NAMALWA (cell line): ENCODE results near the gene WASF2.
"Not testable (repeated sequence)": the region's sequence is repeated elsewhere in the genome, so short reads cannot be mapped to it uniquely, and the experiment has no call there.

Experiments
- DNase-seq: peaks from one replicate; pipeline ENCODE4 v3.0.0-alpha.2; 2015; ENCODE audit warnings: low spot score

Gene WASF2

DNA sequence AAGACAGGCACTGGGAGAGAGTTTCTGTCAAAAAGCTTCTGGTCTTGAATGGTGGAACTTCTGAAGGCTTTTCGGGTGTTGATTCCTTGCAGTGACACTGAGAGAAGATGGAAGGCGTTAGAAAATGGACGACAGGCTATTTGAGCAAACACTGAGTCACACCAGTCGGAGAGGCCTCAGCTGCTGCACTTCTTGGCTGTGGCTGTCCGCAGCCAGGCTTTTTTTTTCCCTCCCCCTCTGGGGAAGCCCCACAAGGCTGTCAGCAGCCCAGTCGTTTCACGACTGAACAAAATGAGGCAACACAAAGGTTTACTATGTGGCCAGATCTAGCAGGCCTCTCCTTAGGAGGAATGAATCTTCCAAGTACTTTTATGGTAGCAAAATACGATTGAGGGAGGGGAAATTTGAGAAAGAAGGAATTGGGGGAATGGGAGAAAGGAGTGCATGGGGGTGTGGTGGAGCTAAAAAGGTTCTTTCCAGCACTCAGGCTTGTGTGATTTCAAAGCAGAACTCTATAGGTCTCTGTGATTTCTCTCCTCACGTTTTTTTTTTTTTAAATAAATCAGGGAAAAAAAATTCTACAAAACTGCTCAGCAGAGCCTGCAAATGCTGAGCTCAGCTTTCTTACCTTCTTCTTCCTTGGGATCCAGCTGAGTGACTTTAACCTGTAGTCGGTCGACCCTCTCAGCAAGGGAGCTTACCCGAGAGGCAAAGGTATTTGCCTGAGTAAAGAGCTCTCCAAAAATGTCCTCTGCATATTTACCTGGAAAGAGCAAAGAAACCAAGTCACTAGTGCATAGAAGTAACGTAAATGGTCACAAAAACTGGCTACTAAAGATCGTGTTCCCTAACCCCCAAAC is 71.4 kb downstream of the WASF2 start:
- DNase-seq = no peak

- no peak for DNase-seq
Measured at GRCh38 chr1:27417713-27418112, 72.3 kb downstream of the WASF2 start.

DNA sequence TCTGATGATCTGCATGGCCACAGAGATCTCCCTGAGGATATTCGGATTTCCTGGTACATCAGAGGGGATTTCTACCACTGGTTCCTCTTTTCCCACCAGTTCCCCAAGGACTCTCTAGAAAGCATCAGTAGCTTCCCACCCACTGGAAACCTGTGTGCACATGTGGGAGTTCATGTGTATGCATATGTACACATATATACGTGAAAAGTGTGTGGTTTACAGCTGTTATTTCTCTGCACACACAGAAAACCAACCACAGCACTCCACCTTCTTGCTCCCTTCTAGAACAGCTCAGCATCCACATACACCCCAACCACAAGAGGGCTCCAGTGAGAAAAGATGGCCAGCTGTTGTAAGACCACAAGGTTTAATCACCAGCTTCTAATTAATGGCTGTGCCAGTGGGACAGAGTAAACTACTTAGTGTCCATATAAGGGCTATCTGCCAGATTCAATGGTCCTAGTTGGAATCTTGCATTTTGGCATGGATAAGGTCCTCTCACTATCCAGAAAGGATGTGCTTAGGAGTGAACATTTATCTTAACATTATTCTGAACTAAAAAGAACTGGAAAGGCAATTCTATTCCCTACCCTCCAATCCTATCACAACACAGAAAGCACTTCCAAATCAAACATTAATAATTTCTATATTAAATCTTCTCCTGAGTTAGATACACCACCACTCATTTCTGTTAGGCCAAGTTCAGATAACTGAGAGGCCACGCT is 73.4 kb downstream of the WASF2 start:
- peak; percentile 90 for DNase-seq

DNA sequence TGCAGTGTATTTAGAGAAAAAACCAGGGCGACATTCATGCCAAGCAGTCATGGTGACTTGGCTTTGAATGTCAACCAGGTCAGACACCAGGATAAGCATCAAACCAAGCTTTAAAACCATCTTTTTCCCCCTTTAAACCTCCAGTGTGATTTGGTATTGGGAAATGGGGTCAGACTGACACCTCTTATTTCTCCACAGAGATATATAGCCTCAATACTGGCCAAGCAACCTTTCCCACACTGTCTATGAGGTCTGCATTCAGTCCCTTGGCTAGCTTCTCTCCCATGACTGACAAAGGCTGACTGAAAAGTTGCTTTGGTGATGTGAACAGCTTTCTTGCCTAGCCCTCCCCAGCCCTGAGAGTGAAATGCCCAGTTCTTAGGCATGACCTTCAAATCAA is 75.9 kb downstream of the WASF2 start:
- no peak for DNase-seq

DNA sequence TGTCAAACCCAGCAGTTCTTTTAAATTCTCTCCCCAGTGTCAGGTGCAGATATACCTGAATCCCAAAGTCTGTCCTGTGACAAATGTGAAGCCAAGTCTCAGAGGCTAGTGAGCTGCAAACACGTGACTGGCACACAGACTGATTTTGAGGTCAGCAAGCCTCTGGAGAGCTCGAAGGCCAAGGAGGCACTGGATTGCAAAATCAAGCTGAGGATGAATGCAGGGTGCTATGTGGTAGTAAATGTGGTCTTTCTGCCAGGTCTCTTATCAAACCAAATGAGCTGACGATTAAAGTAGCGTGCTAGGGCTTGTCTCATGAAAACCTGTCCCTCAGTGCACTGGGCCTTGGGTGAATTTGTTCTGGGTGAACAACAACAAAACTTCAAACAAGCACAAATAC is 77.0 kb downstream of the WASF2 start:
- DNase-seq = no peak

GRCh38 chr1:27412502-27412901 is 77.5 kb downstream of the WASF2 start:
- DNase-seq = no peak

GRCh38 chr1:27410709-27411108 is 79.3 kb downstream of the WASF2 start:
- no peak for DNase-seq

DNA sequence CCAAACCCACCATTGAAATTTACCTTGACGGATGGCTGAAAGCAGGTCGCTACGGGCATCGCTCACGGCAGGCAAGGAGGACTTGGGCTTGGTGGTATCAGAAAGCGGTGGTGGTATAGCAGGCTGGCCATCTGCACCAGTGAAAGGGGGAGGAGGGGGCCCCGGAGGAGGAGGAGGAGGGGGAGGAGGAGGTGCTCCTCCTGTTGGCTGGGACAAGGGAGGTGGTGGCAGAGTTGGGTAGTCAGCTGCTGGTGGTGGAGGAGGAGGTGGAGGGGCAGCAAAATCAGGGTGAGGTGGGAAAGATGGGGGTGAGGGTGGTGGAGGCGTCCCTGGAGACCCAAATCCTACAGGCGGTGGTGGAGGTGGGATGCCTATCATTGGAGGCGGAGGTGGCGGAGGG is 80.3 kb downstream of the WASF2 start:
- no peak for DNase-seq

- DNase-seq = no peak
Measured at GRCh38 chr1:27408151-27408550, 81.8 kb downstream of the WASF2 start.

DNA sequence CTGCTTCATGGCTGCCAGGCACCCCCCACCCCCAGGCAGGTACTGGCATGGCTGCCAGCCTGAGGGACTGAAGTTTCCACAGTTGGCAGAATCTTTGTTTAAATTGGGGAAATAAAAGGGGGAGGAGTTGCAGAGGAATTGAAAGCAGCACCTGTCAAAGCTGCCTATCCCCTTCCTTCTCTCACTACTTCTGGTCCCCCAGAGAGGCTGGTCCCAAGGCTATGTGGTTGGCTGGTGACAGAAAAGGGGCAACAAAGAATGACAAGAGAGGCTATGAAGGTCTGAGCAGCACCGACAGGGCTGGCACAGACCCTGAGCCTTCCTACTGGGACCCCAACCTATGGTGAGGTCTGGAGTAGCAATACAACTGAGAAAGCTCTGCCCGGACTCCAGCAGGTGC is 83.2 kb downstream of the WASF2 start:
- peak; percentile 54 for DNase-seq

GRCh38 chr1:27406362-27406680 is 83.6 kb downstream of the WASF2 start:
- DNase-seq = no peak

GRCh38 chr1:27405598-27406361 is 84.2 kb downstream of the WASF2 start:
- not testable (repeated sequence) for DNase-seq

GRCh38 chr1:27405074-27405473 is 84.9 kb downstream of the WASF2 start:
- DNase-seq = no peak

DNA sequence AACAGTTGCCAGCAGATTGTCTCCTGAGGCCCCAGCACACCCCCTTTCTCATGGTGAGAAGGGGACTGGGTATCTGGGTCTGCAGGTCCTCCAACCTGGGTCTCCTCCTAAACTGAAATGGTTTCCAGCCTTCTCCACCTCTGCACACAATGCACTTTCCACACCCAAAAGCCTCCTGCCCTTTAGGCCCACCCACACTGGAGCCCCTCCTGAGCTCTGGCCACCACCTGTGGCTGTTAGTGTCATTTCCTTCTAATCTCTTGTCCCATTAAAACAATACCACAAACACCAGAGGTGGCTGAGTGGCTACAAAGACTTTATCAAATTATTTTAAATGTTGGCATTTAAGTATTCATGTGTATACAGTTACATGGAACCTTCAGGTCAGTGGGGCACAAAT is 86.0 kb downstream of the WASF2 start:
- DNase-seq = peak; percentile 59

GRCh38 chr1:27403065-27403726 is 86.8 kb downstream of the WASF2 start:
- DNase-seq = peak; percentile 84

GRCh38 chr1:27402349-27402754 is 87.6 kb downstream of the WASF2 start:
- DNase-seq = no peak

DNA sequence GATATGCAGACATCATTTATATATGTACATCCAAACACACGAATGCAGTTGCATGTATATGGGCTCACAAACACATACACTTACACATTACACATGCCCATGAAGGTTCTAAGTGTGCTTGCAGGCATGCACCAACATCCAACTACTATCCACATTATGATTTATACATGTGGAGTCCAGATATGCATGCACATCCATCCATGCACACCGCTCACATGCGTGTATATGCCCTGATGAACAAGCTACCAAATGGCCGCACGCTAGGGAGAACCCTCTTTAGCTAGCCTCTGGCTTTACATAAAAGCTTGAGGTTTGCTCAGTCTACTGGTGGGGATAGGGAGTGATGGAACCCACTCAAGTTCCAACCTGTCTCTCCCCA is 89.0 kb downstream of the WASF2 start:
- DNase-seq = no peak

GRCh38 chr1:27400082-27400962 is 89.6 kb downstream of the WASF2 start:
- no peak for DNase-seq

DNA sequence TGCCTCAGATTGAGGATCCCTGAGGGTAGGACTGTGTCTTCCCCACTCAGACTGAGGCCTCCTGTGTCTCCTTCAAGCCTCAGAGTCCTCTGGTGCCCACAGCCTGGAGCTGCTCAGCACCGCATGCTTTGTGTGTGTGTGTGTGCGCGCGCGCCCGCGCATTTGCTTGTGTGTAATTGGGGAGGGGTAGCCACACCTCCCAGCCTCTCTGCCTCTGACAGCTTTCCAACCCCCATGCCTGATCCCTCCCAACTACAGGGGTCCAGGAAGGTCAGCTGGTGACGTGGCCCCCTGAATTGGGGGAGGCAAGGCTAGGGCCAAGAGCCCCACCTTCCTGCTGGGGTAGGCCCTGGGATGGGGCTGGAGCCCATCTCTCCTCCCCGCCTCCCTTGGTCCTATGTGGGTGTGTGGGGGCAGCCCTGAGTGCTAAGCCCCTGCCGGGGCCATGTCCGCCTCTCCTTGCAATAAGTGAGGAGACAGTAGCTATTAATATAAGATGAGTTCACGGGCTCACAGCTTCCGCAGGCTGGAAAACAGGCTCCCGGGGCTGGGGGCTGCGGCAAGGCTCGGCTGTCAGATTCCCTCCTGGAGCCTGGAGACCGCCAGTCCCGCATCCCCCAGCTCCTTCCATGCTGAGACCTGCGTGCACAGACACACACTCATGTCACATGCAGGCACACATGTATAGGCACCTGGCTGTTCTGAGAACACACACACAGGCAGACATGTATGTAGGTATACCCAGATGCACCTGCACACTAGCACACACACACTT is 90.5 kb downstream of the WASF2 start:
- DNase-seq = no peak

GRCh38 chr1:27398405-27399149 is 91.4 kb downstream of the WASF2 start:
- no peak for DNase-seq
